Body of pancreas (tissue), 4 donors: ENCODE results near the gene OR2V2. TPM values are rescaled to one million over a fixed set of nuclear protein-coding genes. Genes with fewer than 3 reads are reported as not detected.

Source experiments
- ATAC-seq: fragments of 150-250 bp; one replicate; pipeline ENCODE4 v1.9.1; 2016
- DNase-seq, 4 donors: peaks; one replicate each; pipeline ENCODE4 v3.0.0-alpha.2; 2019
- H3K27ac ChIP-seq, 4 donors: fragments of 200-600 bp; sonication (generic); 1 replicate in 3 of 4; 2 replicates in 1 of 4; pipeline versions ENCODE4 v1.5.1 to v1.6.1; 2016 to 2019; ENCODE audit warnings: mild to moderate bottlenecking in 1 of 4, mixed read lengths in 1 of 4, moderate library complexity in 1 of 4
- H3K27me3 ChIP-seq, 2 donors: fragments of 200-600 bp; sonication (generic); one replicate each; pipeline ENCODE4 v1.6.0; 2016; ENCODE audit warnings: mild to moderate bottlenecking in 1 of 2
- H3K36me3 ChIP-seq, 2 donors: fragments of 200-600 bp; sonication (generic); replicated peaks in 1 of 2; 2 replicates each; pipeline ENCODE4 v1.5.1; 2016; ENCODE audit warnings: low read depth in 2 of 2; ENCODE audit not compliant: insufficient read depth in 1 of 2
- H3K4me1 ChIP-seq: fragments of 200-600 bp; sonication (generic); one replicate; pipeline ENCODE4 v1.6.0; 2016
- H3K4me3 ChIP-seq, 2 donors: fragments of 200-600 bp; sonication (generic); 1 replicate in 1 of 2; 2 replicates in 1 of 2; pipeline ENCODE4 v1.5.1; 2016 to 2019
- H3K9me3 ChIP-seq, 3 donors: fragments of 200-600 bp; sonication (generic); 1 replicate in 2 of 3; 2 replicates in 1 of 3; pipeline ENCODE4 v1.5.1; 2016
- CTCF ChIP-seq, 7 experiments: fragments of 450-650 bp in 4 of 7; fragments of 200-600 bp in 3 of 7; sonication (generic) in 3 of 7; IDR thresholded peaks; one replicate each; pipeline ENCODE4 v1.5.1; 2016 to 2019; ENCODE audit warnings: antibody characterized with exemption in 7 of 7
- POLR2A ChIP-seq, 3 donors: fragments of 450-650 bp; IDR thresholded peaks; one replicate each; pipeline ENCODE4 v1.6.1; 2016; ENCODE audit warnings: antibody characterized with exemption in 3 of 3, mild to moderate bottlenecking in 2 of 3
- WGBS, 2 donors: methylation state at CpG; one replicate each; pipeline ENCODE4 v1.1.5; 2017; 5-methylcytosine and 5-hydroxymethylcytosine counted together
- intact Hi-C: fragments of 100-400 bp; cut with DNase I; formaldehyde crosslinking; loops from one replicate; pipeline ENCODE4 v1.15.1; 2023
- total RNA-seq, 2 donors: library from RNA; depleted of rRNA; stranded (reverse); fragments of >200 nt; gene quantifications; one replicate each; pipeline ENCODE4 v1.1.0, GENCODE V29; 2016

OR2V2 gene
- total RNA-seq, 2 donors from 2014 or later, result not detected

- TF ChIP-seq POLR2A (IDR thresholded peaks at IDR 0.05), result no peak
- no peak for TF ChIP-seq CTCF (IDR thresholded peaks at IDR 0.05)
- ATAC-seq (no peak), DNase-seq (no peak)
- Histone ChIP-seq H3K9me3 (no peaks in the 10 kb centered on the region), H3K27ac (peak overlapping the region in 3 of 4 donors; percentile 72 to 92 (median 89)), H3K4me1 (peaks cover 29% of the 10 kb centered on the region), H3K4me3 (peak overlapping the region; percentile 29 to 82), H3K36me3 (no peaks in the 10 kb centered on the region), H3K27me3 (no peaks in the 10 kb centered on the region)
- WGBS, 2 donors, result 48 to 54% methylated on average over 12 of the region's 12 CpGs
- intact Hi-C loops, result no loop called here
Observed at GRCh38 chr5:181192337-181193046, 45.1 kb downstream of the OR2V2 start.

GRCh38 chr5:181193656-181194055 lies 46.3 kb downstream of the OR2V2 start:
- ATAC-seq (no peak), DNase-seq (no peak)
- H3K27me3 ChIP-seq, result no peaks in the 10 kb centered on the region
- H3K4me3 ChIP-seq, result no peak overlapping the region
- intact Hi-C loops, result no loop called here
- no peaks in the 10 kb centered on the region for H3K9me3 ChIP-seq
- TF ChIP-seq POLR2A (IDR thresholded peaks at IDR 0.05), result no peak
- TF ChIP-seq CTCF (IDR thresholded peaks at IDR 0.05), result no peak
- H3K36me3 ChIP-seq, result no peaks in the 10 kb centered on the region
- WGBS, 2 donors, result 96 to 100% methylated on average over 1 to 2 of the region's 2 CpGs
- H3K27ac ChIP-seq, result no peak overlapping the region
- H3K4me1 ChIP-seq, result peaks cover 17% of the 10 kb centered on the region

GRCh38 chr5:181194489-181195248 lies 47.3 kb downstream of the OR2V2 start:
- ATAC-seq (no peak), DNase-seq (peak in 2 of 4 donors; percentile 45)
- peaks cover 9% of the 10 kb centered on the region for H3K4me1 ChIP-seq
- no peaks in the 10 kb centered on the region for H3K9me3 ChIP-seq
- TF ChIP-seq CTCF (IDR thresholded peaks at IDR 0.05), result no peak
- TF ChIP-seq POLR2A (IDR thresholded peaks at IDR 0.05), result no peak
- no peaks in the 10 kb centered on the region for H3K27me3 ChIP-seq
- H3K36me3 ChIP-seq, result no peaks in the 10 kb centered on the region
- H3K4me3 ChIP-seq, result no peak overlapping the region
- 76 to 81% methylated on average over 21 of the region's 21 CpGs for WGBS, 2 donors
- no peak overlapping the region for H3K27ac ChIP-seq
- intact Hi-C loops, result no loop called here

- 88 to 100% methylated on average over 1 to 37 of the region's 45 CpGs for WGBS, 2 donors
- TF ChIP-seq CTCF (IDR thresholded peaks at IDR 0.05) (no peak), POLR2A (IDR thresholded peaks at IDR 0.05) (no peak)
- Histone ChIP-seq H3K36me3 (no peaks in the 10 kb centered on the region), H3K27me3 (no peaks in the 10 kb centered on the region), H3K4me3 (no peak overlapping the region), H3K27ac (no peak overlapping the region), H3K9me3 (no peaks in the 10 kb centered on the region), H3K4me1 (peaks cover 9% of the 10 kb centered on the region)
- no peak for DNase-seq
- no peak for ATAC-seq
- intact Hi-C loops, result no loop called here
Observed at GRCh38 chr5:181195249-181195761, 47.9 kb downstream of the OR2V2 start.
